Pons (tissue), 1 donor: ENCODE results near the gene MYO7B.

Source experiments
- DNase-seq: peaks from one replicate; pipeline ENCODE4 v3.0.0-alpha.2; 2016; ENCODE audit warnings: low spot score

Gene MYO7B

DNA sequence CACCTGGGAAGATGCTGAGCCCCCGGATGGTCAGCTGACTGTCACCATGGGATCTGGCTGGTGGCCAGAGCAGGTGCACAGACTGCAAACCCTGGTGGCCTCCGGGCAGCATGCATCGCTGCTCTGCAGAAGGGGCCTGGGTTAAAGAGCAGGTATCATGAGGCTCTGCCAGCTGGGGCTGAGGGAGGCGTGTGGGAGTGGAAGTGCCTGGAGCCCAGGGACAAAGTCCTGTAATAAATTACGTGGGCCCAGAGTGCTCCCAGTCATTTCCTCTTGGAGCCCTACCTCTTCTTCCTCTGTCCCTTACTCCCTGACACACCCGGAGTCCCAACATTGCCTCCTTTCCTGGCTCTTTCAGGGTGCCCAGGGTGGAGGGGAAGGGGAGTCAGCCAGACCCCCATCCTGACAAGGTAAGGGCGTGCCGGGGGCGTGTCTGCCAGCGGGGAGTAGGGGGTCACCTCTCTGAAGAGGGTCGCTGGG is at the start of gene MYO7B:
Gene MYO7B (plus strand): TSS at position 262 of the 480 bp plus-strand sequence. CDS start 24,040 bp downstream, outside the sequence.
- DNase-seq = no peak

DNA sequence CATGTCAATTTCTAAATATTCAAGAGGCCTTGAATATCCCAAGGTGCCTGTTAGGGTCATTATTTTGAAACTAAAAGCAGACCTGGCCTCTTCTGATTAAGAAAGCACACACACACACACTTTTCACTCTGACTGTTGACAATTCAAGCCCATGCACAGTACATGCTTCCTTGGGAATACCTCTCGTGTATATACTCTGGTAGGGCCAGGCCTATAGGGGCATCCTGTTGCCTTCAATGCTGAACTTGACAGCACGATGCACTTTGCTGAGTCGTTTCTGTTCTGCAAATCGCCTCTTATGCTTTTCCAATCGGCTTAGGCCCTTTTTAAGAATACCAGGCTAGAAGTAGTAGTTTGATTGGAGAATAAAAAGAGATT is 49.8 kb upstream of the MYO7B start:
- DNase-seq = no peak

DNA sequence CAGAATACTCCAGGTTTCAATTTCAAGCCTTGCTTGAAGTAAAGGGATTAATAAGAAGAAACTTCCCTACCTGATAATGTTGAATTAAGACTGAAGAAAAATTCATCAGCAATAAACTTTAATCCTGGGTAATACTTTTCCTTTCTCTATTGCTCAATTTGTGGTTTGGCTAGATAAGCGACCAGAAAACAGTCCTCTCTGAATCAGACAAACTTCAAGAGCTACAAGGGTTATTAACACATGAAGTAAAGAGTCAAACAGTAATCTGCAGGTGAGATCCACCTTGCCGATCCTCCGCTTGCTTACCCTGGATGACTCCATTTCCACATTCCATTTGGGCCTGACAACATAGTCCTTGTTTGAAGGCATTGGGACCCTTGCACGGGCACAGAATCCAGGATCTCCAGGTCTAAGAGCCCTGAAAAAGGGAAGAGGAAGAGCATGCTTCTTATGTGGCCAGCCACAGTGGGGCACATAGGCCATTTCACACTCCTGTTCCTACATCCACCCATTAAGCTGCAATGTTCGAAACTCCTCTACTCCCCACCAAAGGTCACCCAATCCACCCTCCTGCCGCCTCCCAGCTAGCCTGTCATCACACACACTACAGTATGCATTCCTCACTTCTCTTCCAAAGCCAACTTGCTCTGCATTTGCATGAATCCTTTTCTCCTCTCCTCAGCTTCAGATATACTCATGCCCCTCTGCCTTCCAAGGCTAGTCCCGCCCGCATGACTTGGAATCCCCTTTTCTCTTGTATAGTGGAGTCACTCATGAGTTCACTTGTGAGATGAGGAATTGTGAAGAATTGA is 49.0 kb upstream of the MYO7B start:
- no peak for DNase-seq

DNA sequence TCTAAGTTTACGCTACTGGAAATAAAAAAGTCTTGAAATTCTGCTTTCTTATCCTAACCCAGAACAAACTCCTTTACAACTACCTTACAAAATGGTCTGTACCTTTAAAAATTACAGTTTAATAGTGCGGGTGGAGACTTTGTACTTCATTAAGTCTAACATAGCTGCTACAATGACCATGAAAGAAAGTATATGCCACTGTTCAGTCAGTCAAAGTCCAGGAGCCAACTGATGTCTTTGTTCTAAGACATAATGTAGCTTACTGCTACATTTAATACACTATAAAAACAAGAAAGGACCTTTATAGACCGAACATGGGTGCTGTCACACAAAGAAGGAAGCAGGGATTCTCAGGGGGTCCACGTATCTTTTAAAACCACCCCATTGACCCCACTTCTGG is 45.2 kb upstream of the MYO7B start:
- no peak for DNase-seq

DNA sequence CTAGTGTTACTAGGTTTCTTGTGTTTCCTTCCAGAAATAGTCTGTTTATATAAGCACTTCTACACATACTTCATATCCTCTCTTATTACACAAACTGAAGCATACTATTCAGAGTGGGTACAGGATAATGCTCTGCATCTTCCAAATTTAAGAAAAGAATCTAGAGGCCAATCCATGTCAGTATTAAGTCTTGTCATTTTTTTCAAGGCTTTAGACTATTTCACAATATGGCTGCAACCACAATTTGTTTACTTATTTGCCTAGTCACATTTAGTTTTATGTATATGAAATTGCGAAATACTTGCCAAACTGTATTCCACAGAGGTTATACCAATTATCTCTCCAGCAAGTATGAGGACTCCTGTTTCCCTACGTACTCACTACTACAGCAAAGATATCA is 37.1 kb upstream of the MYO7B start:
- no peak for DNase-seq

DNA sequence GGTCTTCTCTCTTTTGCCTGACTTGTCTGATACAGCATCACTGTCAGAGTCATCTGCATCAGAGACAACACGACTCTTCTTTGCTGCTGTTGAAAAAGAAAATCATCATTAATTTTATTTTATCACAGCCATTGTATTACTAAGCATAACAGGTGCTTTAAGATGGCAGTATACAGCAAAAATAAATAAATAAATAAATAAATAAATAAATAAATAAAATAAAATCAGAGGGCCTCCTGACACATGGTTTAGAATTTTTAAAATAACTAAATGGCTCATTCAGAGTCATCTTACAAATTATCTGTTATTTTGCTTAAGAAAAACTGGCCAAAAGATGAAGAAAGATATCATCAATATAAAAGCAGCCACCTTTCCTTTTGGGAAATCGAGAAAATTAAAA is 32.0 kb upstream of the MYO7B start:
- no peak for DNase-seq

DNA sequence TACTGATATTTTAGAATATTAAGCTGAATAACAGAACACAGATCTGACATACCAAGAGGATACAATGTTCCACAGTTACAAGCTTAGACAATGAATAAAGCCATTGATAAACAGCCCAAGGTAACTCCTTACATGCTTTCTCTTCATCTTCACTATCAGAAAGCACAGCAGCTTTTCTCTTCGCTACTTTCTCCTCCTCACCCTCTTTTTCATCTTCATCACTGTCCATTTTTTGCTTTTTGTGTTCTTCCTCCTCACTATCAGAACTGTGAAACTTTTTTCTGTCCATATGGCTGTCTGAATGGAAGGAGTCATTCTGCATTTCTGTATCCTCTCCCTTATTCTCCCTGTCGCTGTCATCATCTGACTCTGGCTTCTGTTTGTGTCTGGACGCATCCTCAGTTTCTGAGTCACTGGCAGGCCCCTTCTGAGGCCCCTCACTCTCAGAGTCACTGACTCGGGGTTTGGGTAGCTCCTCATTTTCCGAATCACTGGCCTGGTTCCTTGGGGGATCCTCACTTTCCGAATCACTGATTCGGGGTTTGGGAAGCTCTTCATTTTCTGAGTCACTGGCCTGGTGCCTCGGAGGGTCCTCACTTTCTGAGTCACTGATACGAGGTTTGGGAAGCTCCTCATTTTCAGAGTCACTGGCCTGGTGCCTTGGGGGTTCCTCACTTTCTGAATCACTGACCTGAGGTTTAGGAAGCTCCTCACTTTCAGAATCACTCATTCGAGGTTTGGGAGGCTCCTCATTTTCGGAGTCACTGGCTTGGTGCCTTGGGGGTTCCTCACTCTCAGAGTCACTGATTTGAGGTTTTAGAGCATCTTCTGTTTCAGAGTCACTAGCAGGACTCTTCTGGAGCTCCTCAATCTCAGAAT is 30.7 kb upstream of the MYO7B start:
- peak; percentile 62 for DNase-seq

DNA sequence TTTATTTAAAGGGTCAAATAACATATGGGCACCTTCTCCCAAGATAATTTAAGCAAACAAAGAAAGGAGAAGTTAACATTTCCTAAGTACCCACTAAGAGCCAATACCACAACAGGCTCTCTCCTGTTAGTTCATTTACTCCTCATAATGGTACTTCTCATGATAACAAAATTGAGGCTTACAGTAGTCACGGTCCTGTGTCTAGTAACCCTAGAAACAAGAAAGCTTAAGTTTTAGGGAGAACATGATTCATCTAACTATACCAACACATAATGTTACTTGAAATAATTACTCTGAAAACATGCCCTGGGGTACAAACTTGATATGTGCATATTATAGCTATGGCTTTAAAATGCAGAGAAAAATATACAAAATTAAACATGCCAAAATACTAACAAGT is 29.0 kb upstream of the MYO7B start:
- DNase-seq = no peak

DNA sequence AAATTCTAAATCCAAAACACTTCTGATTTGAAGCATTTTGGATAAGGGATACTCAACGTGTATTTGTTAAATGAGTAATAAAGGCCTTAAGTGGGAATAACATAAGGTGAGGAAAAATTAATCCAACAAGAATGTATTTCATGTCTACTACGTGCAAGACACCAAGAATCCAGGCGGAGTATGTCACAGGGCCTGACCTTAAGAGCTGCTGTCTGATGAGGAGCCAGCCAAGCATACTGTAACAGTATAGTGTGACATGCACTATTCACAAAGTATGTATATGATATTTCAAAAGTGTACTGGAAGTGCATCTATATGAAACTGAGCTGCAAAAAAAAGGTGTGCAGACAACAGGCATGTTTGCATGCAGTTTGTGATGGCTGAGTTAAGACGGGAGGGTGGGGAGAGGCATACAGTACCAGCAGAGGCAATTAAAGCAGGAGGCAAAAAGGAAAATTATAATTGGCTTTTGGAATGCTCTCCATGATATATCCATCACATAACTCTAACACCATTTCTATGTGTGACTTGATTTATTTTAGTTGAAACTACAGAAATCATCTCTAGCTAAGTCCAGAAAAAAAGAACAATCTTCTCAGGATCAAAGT is 27.4 kb upstream of the MYO7B start:
- no peak for DNase-seq

DNA sequence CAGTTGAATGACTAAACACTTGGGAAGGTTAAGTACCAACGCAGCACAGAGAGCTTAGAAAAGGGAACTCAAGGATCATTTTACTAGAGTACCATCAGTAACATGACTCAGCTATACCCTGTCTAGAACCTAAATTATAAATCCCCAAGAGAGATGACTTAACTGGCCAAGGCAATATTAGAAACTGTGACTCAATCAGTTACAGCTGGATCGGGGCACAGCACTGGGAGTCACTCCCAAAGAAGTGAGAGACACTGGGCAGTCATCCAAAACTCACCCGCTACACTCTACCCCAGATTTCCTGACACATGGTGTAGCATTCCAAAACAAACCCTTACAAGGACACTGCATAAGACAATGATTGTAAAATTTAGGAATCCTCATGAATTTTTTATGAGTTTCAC is 26.9 kb upstream of the MYO7B start:
- DNase-seq = peak; percentile 89

DNA sequence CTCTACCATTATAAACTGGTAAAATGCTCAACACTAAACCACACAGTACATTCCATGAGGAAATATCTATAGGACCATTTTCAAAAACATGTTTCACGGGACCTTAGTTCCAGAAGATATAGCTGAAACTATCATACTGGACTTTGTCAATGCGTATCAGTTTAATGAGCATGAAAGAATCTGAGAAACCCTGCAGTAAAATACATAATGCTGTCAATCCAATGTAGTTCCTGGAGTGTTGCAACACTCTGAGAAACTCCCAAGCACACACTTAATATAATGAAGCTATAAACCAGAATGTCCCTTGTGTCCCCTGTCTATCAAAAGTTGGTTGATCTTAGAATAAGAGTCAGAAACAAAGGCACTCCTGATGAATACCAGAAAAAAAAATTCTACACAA is 25.4 kb upstream of the MYO7B start:
- DNase-seq = peak; percentile 26

DNA sequence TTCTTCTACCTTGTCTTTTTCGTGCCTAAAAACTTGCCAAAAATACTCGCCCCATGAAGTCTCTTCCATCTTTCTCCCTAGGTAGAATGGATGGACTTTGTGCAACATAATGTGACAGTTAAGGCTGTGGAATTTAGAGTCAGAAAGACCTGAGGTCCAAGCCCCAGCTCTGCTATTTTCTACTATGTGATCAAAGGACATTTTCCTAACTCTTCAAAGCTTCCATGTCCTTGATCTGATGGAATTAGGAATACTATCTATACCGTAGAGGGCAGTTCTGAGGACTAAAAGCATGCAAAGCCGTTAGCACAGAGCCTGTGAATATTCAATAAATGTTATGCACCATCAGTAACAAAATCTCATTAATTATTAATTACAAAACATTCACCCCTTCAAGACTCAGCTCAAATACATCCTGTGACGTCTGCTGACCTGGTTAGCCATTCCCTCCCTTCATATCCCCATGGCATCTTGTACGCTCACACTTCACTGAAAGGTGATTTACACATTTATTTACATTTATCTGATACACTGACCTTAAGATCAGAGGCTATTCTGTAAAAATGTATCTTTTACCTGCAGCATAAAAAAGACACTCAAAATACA is 24.3 kb upstream of the MYO7B start:
- peak; percentile 17 for DNase-seq

DNA sequence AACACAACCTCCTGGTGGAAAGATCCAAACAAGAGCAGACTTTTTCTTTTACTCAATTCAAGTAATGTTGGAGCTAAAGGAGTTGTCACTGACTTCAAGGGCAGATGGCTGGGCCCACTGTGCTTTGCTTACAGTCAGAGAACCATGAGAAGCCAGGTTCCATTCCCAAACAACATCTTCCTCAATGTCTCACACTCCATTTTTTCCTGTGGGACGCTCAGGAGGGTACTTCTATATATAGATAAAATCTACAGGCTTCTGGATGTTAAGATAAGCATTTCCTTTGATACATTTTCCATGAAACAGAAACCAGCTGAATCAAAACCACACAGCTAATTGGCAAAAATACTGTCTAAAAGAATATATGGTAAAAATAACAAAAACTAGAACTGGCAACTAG is 23.6 kb upstream of the MYO7B start:
- peak; percentile 40 for DNase-seq

DNA sequence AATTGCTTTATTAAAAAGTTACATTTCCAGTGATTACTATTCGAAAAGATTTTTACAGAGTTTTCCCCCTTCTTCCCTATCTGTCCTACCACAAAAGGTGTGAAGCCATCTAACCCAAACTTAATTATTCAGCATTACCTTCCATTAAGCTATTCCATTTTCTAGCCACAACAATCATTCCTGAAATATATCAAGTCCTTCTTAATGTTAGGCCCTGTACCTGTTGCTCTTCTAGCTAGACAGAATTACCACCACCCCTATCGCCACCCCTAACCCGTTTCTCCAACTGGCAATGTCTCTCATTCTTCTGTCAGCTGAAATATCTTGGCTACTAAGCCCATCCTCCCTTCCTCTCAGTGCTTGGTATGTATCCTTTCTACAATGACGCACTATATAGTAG is 23.1 kb upstream of the MYO7B start:
- DNase-seq = peak; percentile 22

DNA sequence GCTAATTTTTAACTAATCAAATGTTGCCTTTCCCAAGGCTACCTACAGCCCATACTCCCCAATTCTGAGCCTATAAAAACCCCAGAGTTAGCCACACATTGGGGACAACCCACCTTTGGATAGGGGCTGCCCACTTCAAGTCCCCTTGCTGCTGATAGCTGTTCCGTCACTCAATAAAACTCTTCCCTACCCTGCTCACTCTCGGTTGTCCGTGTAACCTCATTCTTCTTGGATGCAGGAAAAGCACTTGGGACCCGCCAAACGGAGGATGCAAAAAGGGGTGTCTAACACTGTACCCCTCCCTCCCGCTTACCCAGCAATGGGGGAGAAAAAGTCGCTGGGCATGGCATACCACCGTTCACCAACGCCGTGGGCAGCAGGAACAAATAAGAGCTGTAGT is 21.4 kb upstream of the MYO7B start:
- DNase-seq = no peak

DNA sequence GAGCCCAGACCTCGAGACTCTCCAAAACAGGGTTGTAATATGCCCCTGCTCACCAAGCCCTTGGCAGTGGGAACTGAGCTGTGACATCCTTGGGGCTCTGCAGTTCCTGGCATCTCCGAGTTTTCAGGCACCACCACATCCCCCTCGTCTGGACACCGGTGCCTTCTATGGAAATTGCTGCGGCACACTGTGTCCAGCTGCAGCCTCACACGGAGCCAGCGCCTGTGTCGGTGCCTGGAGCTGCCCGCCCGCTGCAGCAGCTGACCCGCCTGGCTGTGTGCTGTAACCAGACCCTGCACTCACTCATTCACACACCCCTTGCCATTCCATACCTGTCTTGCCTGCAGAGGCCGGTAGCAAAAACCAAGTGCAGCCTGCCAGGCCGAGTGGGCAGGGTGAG is 21.0 kb upstream of the MYO7B start:
- DNase-seq = peak; percentile 77

DNA sequence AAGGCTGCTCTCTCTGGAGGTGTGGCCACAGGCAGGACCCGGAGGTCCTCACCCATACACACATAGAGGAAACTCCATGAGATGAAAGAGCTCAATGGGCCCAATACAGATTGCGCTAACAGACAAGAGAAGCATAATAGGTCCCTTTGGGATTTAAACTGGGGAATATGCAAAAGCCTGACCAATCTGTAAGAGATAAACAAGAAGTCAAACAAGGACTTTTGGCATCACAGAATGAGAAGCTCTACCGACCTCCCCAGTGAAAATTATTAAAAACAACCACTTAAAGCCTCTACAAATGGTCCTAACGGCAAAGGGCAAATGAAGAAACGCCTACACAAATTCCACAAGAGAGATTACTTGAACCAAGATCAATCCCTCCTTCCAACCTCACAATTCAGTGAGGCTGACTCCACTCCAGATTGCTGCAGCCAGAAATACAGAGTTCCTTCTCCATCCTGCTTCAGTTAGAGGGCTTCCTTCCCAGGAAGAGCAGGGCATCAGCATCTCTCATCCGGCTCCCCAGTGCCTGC is 20.0 kb upstream of the MYO7B start:
- peak; percentile 71 for DNase-seq

DNA sequence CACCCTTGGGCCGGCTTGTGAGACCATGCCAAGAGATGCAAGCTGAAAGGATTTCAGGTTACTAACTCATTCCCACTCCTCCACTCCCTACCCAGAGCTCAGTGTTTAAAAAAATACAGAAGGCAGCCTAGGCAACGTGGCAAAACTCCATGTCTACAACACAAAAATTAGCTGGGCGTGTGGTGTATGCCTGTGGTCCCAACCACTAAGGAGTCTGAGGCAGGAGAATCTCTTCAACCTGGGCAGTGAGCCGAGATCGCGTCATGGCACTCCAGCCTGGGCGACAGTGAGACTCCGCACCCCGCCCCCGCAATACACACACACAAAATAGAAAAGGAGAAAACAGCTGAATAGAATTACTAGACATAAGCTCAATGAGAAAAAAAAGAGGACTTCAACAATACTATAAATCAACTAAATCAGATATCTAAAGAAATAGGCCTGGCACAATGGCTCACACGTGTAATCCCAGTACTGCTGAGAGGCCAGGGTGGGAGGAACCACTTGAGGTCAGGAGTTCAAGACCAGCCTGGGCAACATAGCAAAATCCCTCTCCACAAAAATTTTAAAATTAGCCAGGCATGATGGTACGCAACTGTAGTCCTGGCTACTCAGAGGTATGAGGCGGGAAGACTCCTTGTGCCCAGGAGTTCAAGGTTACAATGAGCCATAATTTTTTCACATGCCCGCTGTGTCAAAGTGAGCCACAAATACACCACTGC is 19.3 kb upstream of the MYO7B start:
- DNase-seq = peak; percentile 78

DNA sequence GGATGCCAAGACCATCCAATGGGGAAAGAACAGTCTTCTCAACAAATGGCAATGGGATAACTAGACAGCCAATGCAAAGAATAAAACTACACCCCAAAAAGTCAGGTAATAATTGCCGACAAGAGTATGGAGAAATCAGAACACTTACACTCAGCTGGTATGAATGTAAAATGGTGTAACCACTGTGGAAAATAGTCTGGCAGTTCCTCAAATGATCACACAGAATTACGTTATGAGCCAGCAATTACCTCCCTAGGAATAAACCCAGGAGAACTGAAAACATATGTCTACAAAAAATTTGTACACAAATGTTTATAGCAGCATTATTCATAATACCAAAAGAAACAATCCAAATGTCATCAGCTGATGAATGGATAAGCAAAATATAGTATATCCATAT is 18.0 kb upstream of the MYO7B start:
- no peak for DNase-seq

DNA sequence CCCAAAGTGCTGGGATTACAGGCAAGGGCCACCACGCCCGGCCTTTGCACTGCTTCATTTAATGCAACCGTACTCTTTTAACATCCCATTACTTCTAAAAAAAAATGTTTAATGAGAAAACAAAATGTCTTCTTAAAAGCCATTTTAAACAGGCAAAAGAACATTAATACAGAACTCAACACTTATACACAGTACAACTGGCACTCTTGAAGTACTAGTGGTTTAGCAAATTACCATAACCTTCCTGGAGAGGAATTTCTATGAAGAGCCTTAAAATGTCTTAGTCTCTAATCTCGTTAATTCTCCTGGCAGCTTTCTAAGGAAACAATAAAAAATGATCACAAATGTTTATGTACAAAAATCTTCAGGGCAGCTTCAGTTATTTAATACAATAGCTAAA is 15.1 kb upstream of the MYO7B start:
- no peak for DNase-seq

DNA sequence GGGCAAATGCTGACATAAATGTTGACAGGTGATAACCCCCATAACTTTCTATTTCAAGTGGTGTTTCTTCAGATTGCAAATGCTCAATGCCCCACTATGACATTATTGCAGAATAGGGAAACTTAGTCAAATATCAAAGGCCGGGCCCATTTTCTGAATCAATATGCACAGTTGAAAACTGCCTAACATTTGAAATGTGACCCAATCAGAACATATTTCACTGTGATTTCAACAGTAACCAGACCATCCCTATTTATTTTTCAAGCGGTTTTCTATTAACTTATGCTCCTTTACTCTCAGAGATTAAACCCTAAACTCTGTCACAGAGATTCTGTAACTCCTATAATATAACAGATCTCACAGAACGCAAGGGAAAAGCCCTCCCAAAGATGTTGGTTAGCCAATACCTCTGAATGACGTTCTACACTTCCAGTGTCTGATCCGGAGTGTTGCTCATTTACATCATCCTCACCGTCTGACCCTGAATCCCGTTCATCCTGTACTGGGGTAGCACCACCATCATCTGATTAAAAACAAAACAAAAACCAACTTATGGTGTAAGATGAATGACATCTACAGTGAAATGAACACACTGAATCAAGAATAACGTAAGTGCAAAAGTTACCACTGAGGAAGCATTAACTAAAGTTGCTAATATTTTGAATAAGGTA is 12.1 kb upstream of the MYO7B start:
- DNase-seq = no peak
